Breast epithelium (tissue), 4 donors: ENCODE data around the gene HGS. TPM values are rescaled to one million over a fixed set of nuclear protein-coding genes. Genes with fewer than 3 reads are reported as not detected.

Experiments
- DNase-seq, 2 donors: peaks; one replicate each; pipeline ENCODE4 v3.0.0-alpha.2; 2019; ENCODE audit warnings: low spot score in 2 of 2
- H3K27ac ChIP-seq, 2 donors: fragments of 200-600 bp; sonication (generic) in 1 of 2; one replicate each; pipeline ENCODE4 v1.5.1; 2016 to 2019; ENCODE audit warnings: mild to moderate bottlenecking in 1 of 2
- H3K27me3 ChIP-seq, 2 donors: fragments of 200-600 bp; sonication (generic) in 1 of 2; one replicate each; pipeline versions ENCODE4 v1.5.1 to v1.6.0; 2017 to 2019; ENCODE audit warnings: control low read depth in 1 of 2, mild to moderate bottlenecking in 1 of 2
- H3K36me3 ChIP-seq: fragments of 200-600 bp; one replicate; pipeline ENCODE4 v1.5.1; 2019
- H3K4me1 ChIP-seq, 2 donors: fragments of 200-600 bp; sonication (generic); one replicate each; pipeline ENCODE4 v1.5.1; 2016 to 2019; ENCODE audit warnings: control low read depth in 1 of 2
- H3K4me3 ChIP-seq, 3 donors: fragments of 200-600 bp; sonication (generic); 1 replicate in 2 of 3; 2 replicates in 1 of 3; pipeline ENCODE4 v1.5.1; 2016 to 2019; ENCODE audit warnings: mild to moderate bottlenecking in 3 of 3, moderate library complexity in 2 of 3
- H3K9me3 ChIP-seq, 2 donors: fragments of 200-600 bp; sonication (generic) in 1 of 2; one replicate each; pipeline ENCODE4 v1.5.1; 2016 to 2019; ENCODE audit warnings: control low read depth in 1 of 2
- CTCF ChIP-seq, 3 donors: fragments of 450-650 bp; IDR thresholded peaks; one replicate each; pipeline ENCODE4 v1.5.1; 2016 to 2017; ENCODE audit warnings: antibody characterized with exemption in 3 of 3, mild to moderate bottlenecking in 3 of 3, moderate library complexity in 3 of 3
- POLR2A ChIP-seq: fragments of 450-650 bp; IDR thresholded peaks from one replicate; pipeline ENCODE4 v1.6.1; 2016; ENCODE audit warnings: antibody characterized with exemption, mild to moderate bottlenecking, moderate library complexity
- POLR2AphosphoS5 ChIP-seq, 3 donors: sonication (generic); formaldehyde crosslinking; IDR thresholded peaks; one replicate each; pipeline ENCODE4 v1.6.1; 2017; ENCODE audit warnings: antibody characterized with exemption in 3 of 3
- intact Hi-C: fragments of 100-400 bp; cut with DNase I; formaldehyde crosslinking; loops from one replicate; pipeline ENCODE4 v1.15.1; 2023; ENCODE audit warnings: low total_unique reads
- total RNA-seq, 3 donors: library from RNA; depleted of rRNA; stranded (reverse); fragments of >200 nt; gene quantifications; one replicate each; pipeline ENCODE4 v1.1.0, GENCODE V29; 2016

Gene HGS
- total RNA-seq, 3 donors from 2014 or later, result 61.0 to 75.0 (median 64.6) TPM

- peaks cover 6% of the 10 kb centered on the region for H3K36me3 ChIP-seq
- H3K27ac ChIP-seq, result no peak overlapping the region
- intact Hi-C loops, result no loop called here
- H3K4me3 ChIP-seq, result no peak overlapping the region
- no peaks in the 10 kb centered on the region for H3K9me3 ChIP-seq
- H3K27me3 ChIP-seq, result no peaks in the 10 kb centered on the region
- DNase-seq, result no peak
- no peak for TF ChIP-seq POLR2AphosphoS5 (IDR thresholded peaks at IDR 0.05)
- no peak for TF ChIP-seq CTCF (IDR thresholded peaks at IDR 0.05)
- TF ChIP-seq POLR2A, result no peak
- peaks cover under 1 to 7% of the 10 kb centered on the region in 2 donors for H3K4me1 ChIP-seq
These were observed 6.7 kb downstream of the HGS start for GRCh38 chr17:81690549-81690948.

GRCh38 chr17:81691196-81691595, 7.4 kb downstream of the HGS start:
- no peaks in the 10 kb centered on the region for H3K27me3 ChIP-seq
- H3K4me1 ChIP-seq, result peaks cover 0 to under 1% of the 10 kb centered on the region in 2 donors
- no peaks in the 10 kb centered on the region for H3K9me3 ChIP-seq
- no peak for TF ChIP-seq POLR2AphosphoS5 (IDR thresholded peaks at IDR 0.05)
- no peak overlapping the region for H3K27ac ChIP-seq
- H3K36me3 ChIP-seq, result peaks cover 6% of the 10 kb centered on the region
- intact Hi-C loops, result no loop called here
- H3K4me3 ChIP-seq, result no peak overlapping the region
- DNase-seq, result no peak

GRCh38 chr17:81691608-81692007, 7.8 kb downstream of the HGS start:
- DNase-seq, result no peak
- Histone ChIP-seq H3K4me1 (no peaks in the 10 kb centered on the region), H3K4me3 (no peak overlapping the region), H3K36me3 (peaks cover 10% of the 10 kb centered on the region), H3K27me3 (no peaks in the 10 kb centered on the region), H3K27ac (no peak overlapping the region), H3K9me3 (no peaks in the 10 kb centered on the region)
- intact Hi-C loops, result no loop called here
- no peak for TF ChIP-seq CTCF (IDR thresholded peaks at IDR 0.05)
- no peak for TF ChIP-seq POLR2AphosphoS5 (IDR thresholded peaks at IDR 0.05)
- TF ChIP-seq POLR2A, result no peak

- TF ChIP-seq POLR2A (no peak), POLR2AphosphoS5 (IDR thresholded peaks at IDR 0.05) (no peak), CTCF (IDR thresholded peaks at IDR 0.05) (no peak)
- Histone ChIP-seq H3K4me3 (no peak overlapping the region), H3K27me3 (no peaks in the 10 kb centered on the region), H3K36me3 (peaks cover 12% of the 10 kb centered on the region), H3K4me1 (no peaks in the 10 kb centered on the region), H3K9me3 (no peaks in the 10 kb centered on the region), H3K27ac (no peak overlapping the region)
- intact Hi-C loops, result no loop called here
- DNase-seq, result no peak
These were observed 9.8 kb downstream of the HGS start for GRCh38 chr17:81693509-81694210.

- intact Hi-C loops, result no loop called here
- no peaks in the 10 kb centered on the region for H3K27me3 ChIP-seq
- H3K27ac ChIP-seq, result no peak overlapping the region
- TF ChIP-seq POLR2A (no peak), CTCF (IDR thresholded peaks at IDR 0.05) (no peak), POLR2AphosphoS5 (IDR thresholded peaks at IDR 0.05) (no peak)
- no peaks in the 10 kb centered on the region for H3K9me3 ChIP-seq
- H3K4me1 ChIP-seq, result no peaks in the 10 kb centered on the region
- peaks cover 12% of the 10 kb centered on the region for H3K36me3 ChIP-seq
- no peak overlapping the region for H3K4me3 ChIP-seq
- no peak for DNase-seq
These were observed 11.0 kb downstream of the HGS start for GRCh38 chr17:81694810-81695209.
